ENCODE measurements around the gene DYNLRB1. TPM values are rescaled to one million over a fixed set of nuclear protein-coding genes. Genes with fewer than 3 reads are reported as not detected.
A peak's percentile ranks its signal among the peaks of the same experiment; 100 is the strongest.

Gene DYNLRB1
- total and polyA plus RNA-seq, 2 of the 13 experiments (the other 11 are each of a cell fraction or from before 2014, with no cell fraction given), result 140 to 244 TPM

DNA sequence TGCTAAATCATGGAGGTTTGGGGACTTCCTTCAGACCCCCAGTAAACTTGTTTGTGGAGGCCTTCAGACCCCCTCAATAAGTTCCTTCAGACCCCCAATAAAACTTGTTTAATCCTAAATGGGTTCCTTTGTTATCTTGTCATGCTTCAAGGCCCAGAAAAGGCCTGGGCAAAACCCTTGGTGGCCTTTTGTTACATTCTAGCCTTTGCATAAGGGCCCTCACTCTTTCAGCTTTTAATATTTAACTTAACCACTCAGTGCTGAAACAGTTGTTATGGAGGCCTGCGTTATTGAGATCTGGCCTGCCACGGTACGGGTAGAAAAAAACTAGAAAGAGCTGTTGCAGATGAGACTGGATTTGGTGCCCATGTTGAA, 4.3 kb upstream of the DYNLRB1 start (continued):
- TF ChIP-seq, protein P1, sequence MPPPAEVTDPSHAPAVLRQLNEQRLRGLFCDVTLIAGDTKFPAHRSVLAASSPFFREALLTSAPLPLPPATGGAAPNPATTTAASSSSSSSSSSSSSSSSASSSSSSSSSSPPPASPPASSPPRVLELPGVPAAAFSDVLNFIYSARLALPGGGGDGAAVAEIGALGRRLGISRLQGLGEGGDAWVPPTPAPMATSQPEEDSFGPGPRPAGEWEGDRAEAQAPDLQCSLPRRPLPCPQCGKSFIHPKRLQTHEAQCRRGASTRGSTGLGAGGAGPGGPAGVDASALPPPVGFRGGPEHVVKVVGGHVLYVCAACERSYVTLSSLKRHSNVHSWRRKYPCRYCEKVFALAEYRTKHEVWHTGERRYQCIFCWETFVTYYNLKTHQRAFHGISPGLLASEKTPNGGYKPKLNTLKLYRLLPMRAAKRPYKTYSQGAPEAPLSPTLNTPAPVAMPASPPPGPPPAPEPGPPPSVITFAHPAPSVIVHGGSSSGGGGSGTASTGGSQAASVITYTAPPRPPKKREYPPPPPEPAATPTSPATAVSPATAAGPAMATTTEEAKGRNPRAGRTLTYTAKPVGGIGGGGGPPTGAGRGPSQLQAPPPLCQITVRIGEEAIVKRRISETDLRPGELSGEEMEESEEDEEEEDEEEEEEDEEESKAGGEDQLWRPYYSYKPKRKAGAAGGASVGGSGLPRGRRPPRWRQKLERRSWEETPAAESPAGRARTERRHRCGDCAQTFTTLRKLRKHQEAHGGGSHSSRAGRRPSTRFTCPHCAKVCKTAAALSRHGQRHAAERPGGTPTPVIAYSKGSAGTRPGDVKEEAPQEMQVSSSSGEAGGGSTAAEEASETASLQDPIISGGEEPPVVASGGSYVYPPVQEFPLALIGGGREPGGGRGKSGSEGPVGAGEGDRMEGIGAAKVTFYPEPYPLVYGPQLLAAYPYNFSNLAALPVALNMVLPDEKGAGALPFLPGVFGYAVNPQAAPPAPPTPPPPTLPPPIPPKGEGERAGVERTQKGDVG (CRISPR knock-in tag; IDR thresholded peaks at IDR 0.05; ENCODE audit: borderline replicate concordance), result no peak
- TF ChIP-seq LCORL (IDR thresholded peaks at IDR 0.05) (no peak), LCORL (CRISPR knock-in tag; IDR thresholded peaks at IDR 0.05) (no peak), BCL6 (CRISPR knock-in tag; IDR thresholded peaks at IDR 0.05) (0 out of 2 replicates have a peak, but pooled peaks have one; percentile 12), BATF2 (CRISPR knock-in tag; IDR thresholded peaks at IDR 0.05) (0 out of 2 replicates have a peak, but pooled peaks have one; percentile 37), GLMP (CRISPR knock-in tag; IDR thresholded peaks at IDR 0.05; ENCODE audit: borderline replicate concordance) (no peak), ZNF362 (CRISPR knock-in tag; IDR thresholded peaks at IDR 0.05; ENCODE audit: borderline replicate concordance) (peak; percentile 72; the same call in 1 of the 2 replicates), CBX1 (IDR thresholded peaks at IDR 0.05; ENCODE audit: low read depth) (no peak), ZSCAN25 (CRISPR knock-in tag; IDR thresholded peaks at IDR 0.05) (0 out of 2 replicates have a peak, but pooled peaks have one; percentile 27), ARNT2 (CRISPR knock-in tag; IDR thresholded peaks at IDR 0.05; ENCODE audit: low read depth) (no peak), THAP11 (CRISPR knock-in tag; IDR thresholded peaks at IDR 0.05) (0 out of 2 replicates have a peak, but pooled peaks have one; percentile 23), PITX1 (CRISPR knock-in tag; IDR thresholded peaks at IDR 0.05) (0 out of 2 replicates have a peak, but pooled peaks have one; percentile 15), FOXO1 (CRISPR knock-in tag; IDR thresholded peaks at IDR 0.05) (no peak), SAP130 (CRISPR knock-in tag; IDR thresholded peaks at IDR 0.05; ENCODE audit: low read depth) (peak; percentile 58), SNRNP70 (IDR thresholded peaks at IDR 0.05; ENCODE audit: low read depth, low read length) (no peak), CEBPG (CRISPR knock-in tag; IDR thresholded peaks at IDR 0.05) (peak; percentile 9; the same call in 1 of the 2 replicates), GATAD2A (CRISPR knock-in tag; IDR thresholded peaks at IDR 0.05) (peak; percentile 67), ZNF615 (CRISPR knock-in tag; IDR thresholded peaks at IDR 0.05; ENCODE audit: borderline replicate concordance) (peak; percentile 43; the same call in 1 of the 2 replicates)
- TF ChIP-seq, protein P2, sequence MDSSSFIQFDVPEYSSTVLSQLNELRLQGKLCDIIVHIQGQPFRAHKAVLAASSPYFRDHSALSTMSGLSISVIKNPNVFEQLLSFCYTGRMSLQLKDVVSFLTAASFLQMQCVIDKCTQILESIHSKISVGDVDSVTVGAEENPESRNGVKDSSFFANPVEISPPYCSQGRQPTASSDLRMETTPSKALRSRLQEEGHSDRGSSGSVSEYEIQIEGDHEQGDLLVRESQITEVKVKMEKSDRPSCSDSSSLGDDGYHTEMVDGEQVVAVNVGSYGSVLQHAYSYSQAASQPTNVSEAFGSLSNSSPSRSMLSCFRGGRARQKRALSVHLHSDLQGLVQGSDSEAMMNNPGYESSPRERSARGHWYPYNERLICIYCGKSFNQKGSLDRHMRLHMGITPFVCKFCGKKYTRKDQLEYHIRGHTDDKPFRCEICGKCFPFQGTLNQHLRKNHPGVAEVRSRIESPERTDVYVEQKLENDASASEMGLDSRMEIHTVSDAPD (CRISPR knock-in tag; IDR thresholded peaks at IDR 0.05), result 0 out of 2 replicates have a peak, but pooled peaks have one; percentile 16
- TF ChIP-seq, protein P3, sequence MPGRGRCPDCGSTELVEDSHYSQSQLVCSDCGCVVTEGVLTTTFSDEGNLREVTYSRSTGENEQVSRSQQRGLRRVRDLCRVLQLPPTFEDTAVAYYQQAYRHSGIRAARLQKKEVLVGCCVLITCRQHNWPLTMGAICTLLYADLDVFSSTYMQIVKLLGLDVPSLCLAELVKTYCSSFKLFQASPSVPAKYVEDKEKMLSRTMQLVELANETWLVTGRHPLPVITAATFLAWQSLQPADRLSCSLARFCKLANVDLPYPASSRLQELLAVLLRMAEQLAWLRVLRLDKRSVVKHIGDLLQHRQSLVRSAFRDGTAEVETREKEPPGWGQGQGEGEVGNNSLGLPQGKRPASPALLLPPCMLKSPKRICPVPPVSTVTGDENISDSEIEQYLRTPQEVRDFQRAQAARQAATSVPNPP (CRISPR knock-in tag; IDR thresholded peaks at IDR 0.05), result 0 out of 2 replicates have a peak, but pooled peaks have one; percentile 20

Measured in HepG2 (cell line).